Thyroid gland (tissue), 4 donors: Measurements from ENCODE around the gene ADNP.

ENCODE experiments used
- CTCF ChIP-seq, 6 experiments: fragments of 200-600 bp in 3 of 6; fragments of 450-650 bp in 3 of 6; sonication (generic) in 3 of 6; IDR thresholded peaks; one replicate each; pipeline ENCODE4 v1.5.1; 2016 to 2019; ENCODE audit warnings: antibody characterized with exemption in 6 of 6, mild to moderate bottlenecking in 2 of 6, inconsistent platforms in 1 of 6, moderate library complexity in 1 of 6
- POLR2A ChIP-seq, 2 donors: fragments of 450-650 bp; IDR thresholded peaks; one replicate each; pipeline ENCODE4 v1.6.1; 2017; ENCODE audit warnings: antibody characterized with exemption in 2 of 2, mild to moderate bottlenecking in 2 of 2, moderate library complexity in 1 of 2

DNA sequence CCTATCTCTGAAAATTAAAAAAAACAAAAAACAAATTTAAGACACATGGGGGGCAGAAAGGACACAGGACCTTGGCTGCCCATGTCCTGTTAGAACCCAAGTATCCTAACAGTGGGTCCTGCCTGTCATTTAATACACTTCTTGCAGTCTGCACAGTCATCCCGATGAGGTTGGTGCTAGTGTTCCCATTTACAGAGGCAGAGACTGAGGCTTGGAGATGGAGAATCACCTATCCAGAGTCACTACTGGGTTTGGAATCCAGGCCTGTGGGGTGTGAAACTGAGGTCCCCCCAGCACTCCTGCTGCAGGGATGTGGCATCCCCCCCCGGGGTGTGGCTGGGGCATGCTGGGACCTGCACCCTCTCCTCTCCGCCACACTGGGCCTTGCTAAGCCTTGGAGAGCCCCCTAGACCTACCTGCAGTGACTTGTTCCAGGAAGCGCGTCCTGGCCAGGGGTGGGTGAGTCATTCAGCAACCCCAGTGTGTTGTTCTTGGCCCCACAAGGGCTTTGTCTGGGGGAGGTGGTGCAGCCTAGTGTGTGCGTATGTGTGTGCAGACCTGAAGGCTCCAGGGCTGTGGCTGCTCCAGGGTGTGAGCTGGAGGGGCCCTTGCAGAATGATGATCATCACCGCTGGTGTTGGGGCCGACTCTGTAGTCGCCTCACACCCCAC is 86.7 kb downstream of the ADNP start:
- TF ChIP-seq CTCF (IDR thresholded peaks at IDR 0.05) (no peak), POLR2A (IDR thresholded peaks at IDR 0.05) (no peak)
